ENCODE results near the gene OTOP2.

Gene OTOP2

GRCh38 chr17:74924250-74924948 is at the start of gene OTOP2:
Gene OTOP2 (plus strand): TSS chr17:74924273. CDS start chr17:74924633, 360 bp downstream.
- DNase-seq (ENCODE audit: low read depth) = no peak

GRCh38 chr17:74874615-74875037 is 49.4 kb upstream of the OTOP2 start:
- DNase-seq (ENCODE audit: low read depth) = no peak

DNA sequence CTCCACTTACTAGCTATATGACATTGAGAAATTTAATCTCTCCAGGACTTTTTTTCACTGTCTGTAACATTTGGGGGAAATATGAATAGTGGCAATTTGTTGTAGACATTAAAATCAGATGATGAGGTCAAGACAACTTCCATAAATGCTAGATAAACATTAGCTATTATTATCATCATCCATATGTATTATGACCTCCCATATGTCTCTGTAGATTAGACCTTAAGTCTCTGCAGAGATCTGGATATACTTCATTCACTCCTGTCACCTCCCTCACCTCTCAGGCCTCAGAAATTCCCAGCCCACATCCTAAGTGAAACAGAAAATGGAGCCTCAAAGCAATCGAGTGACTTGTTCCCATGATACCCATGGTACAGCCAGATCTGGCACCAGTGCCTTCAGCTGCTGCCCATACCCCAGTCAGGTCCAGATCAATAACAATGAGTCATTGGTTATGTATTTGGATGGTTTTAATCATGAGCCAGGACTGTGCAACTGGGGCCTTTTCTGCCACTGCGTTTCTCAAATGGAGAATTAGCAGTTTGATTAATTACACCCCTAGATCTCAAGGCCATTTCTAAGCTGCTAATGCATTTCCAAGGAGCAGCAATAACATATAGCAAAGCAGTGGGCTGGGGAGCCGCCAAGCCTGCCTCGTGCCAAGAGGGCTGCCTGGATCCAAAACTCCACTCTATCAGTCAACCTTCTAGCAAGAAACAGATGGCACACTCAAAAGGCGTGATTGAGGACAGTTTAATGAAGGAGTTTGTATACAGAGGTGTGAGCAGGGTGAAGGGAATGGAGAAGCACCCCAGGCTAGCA is 48.7 kb upstream of the OTOP2 start:
- no peak for DNase-seq (ENCODE audit: low read depth)

- no peak for DNase-seq (ENCODE audit: low read depth)
Measured at GRCh38 chr17:74875977-74876593, 48.0 kb upstream of the OTOP2 start.

DNA sequence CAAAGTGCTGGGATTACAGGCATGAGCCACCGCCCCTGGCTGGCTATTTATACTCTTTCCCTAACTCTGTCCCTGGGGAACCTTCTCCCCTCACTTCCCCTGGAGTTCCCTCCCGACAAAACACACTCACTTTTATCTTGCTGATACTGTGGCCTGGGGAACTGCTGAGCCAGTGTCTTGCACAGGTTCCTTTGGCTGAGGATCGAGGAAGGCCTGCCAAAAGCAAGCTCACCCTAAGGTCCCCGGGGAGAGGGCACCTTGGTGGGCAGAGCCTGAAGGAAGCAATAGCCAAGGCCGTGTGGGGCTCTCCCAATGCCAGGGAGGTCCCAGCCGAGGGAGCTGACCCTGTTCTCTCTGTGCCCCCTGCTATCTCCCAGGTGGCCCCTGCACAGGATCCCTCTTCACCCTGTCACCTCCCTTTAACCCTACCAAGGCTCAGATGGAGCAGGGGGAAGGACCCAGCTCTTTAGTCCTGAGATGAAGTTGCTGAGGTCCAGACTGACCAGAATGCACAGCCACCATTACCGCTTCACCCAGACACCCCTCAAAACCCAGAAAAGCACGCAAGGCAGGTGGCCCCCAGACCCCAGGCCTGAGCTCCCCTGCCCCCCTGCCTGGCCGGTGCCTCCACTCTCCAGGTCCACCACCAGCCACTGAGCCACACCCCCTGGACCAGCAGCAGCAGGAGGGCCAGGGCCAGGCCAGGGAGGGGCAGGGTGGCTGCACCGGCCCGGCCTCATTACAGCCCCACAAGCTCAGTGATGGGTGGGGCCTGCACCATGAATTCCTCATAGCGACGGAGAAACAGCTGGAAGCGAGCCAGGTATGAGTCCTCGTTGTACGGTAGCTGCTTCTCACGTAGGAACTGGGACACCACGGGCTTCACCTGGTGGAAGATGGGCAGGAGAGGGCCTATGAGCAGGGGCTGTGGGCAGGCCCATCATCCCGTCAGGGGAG is 46.2 kb upstream of the OTOP2 start:
- no peak for DNase-seq (ENCODE audit: low read depth)

- no peak for DNase-seq (ENCODE audit: low read depth)
Measured at GRCh38 chr17:74878658-74879057, 45.4 kb upstream of the OTOP2 start.

- DNase-seq (ENCODE audit: low read depth) = no peak
Measured at GRCh38 chr17:74879308-74879707, 44.8 kb upstream of the OTOP2 start.

DNA sequence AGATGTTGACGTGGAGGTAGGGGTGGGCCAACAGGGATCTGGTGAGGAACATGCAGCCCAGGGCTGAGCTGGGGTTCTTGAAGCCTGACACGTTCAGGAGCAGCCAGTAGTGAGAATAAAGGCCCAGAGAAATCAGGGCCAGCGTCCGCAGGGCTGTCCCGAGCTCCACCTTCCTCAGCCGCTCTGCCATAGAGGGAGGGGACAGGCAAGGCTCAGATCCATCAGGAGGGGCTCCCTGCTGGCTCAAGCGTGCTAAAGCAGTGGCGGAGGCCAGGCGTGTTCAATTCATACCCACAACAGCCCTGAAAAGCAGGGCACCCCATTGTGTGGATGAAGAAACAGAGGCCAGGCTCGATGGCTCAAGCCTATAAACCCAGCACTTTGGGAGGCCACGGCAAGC is 43.0 kb upstream of the OTOP2 start:
- DNase-seq (ENCODE audit: low read depth) = no peak

- DNase-seq (ENCODE audit: low read depth) = no peak
Measured at GRCh38 chr17:74882517-74883240, 41.4 kb upstream of the OTOP2 start.

DNA sequence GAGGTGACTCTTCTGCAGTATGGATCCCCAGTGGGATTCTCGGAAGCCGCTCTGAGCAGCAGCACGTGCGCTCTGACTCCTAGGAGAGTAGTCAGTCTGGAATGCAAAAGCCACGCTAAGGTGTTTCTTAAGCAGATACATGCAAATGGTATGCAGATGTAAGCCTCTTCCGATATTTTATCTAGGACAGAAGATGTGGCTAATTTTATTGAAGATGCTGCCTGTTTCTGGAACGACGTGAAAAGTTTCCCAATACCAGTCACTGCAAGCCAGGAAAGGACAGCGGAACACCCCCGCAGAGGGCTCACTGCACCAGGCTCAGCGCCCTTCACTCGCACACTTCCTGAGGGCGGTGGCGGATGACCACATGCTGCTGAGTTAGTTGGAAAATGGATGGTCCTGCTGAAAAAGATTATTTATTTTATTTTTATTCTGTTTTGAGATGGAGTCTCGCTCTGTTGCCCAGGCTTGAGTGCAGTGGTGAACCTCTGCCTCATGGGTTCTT is 40.8 kb upstream of the OTOP2 start:
- no peak for DNase-seq (ENCODE audit: low read depth)

DNA sequence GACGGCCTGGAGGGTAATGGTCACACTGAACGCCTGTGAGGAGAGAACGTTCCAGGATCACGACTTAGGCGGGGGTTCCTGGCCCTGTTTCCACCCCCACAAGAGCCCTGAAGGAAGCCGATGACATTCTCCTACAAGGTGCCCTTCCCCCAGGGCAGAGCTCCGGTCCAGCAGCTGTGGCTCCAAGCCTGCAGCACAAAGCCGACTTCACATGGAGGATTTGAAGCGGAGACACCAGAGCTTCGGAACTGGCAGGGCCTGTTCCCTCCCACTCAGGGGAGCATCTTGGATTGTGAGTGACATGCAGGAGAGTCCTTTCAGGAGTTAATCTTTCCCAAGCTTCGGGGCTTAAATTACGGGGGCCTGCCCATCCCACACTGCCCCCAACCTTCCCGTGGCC is 35.6 kb upstream of the OTOP2 start:
- no peak for DNase-seq (ENCODE audit: low read depth)

DNA sequence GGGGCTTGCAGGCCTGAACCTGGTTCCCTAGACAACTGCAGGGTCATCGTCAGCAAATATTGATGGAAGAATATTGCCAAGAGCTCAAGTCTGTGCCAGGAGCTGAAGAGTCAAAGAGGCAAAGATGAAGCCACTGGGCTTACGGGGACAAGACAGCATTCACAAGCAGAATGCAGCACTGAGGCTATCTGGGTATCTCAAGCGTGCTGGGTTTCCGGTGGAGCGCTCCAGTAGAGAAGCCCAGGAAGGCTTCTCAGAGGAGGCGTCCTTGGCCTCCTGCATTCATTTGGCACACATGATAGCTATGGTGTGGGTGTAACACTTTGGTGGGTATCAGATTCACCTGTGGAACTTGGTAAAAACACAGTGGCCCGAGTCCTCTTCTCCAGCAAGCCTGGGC is 33.5 kb upstream of the OTOP2 start:
- DNase-seq (ENCODE audit: low read depth) = no peak

GRCh38 chr17:74892013-74892841 is 31.8 kb upstream of the OTOP2 start:
- no peak for DNase-seq (ENCODE audit: low read depth)

GRCh38 chr17:74892974-74893911 is 30.8 kb upstream of the OTOP2 start, which contains the start of gene FADS6:
Gene FADS6 (minus strand): TSS chr17:74893633. CDS start chr17:74893595, 38 bp downstream.
- DNase-seq (ENCODE audit: low read depth) = no peak

DNA sequence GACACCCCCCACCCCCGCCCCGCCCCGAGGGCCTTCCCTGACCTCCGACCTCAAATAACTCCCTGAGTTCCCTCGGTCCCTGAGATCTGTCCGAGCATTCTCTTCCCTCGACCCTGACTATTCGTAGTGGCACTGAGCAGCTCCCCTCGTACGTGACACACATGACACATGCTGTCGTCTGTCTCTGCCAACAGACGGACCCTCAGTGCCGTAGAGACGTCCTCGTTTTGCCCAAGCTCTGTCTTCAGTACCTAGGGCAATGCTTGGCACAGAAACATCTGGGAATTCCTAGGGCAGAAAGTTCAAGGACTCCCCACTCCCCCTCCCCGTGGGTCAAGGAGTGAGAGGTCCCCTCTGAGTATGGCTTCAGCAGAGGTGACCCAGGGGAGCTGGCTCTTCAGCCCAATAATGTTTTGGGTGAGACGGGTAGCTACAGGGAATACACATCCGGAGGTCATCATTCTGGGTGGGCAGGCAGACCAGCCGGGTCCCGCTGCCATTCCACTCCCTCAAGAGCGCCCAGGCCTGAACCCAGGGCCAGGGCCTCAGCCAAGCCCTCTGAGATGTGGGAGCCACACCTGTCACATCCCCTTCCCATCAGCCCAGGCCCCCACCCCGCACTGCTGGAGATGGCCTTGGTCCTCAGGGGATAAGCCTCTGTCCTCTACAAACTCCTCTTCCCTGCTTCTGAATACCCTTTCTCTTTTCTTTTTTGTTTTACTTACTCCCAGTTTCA is 30.0 kb upstream of the OTOP2 start:
- DNase-seq (ENCODE audit: low read depth) = no peak

DNA sequence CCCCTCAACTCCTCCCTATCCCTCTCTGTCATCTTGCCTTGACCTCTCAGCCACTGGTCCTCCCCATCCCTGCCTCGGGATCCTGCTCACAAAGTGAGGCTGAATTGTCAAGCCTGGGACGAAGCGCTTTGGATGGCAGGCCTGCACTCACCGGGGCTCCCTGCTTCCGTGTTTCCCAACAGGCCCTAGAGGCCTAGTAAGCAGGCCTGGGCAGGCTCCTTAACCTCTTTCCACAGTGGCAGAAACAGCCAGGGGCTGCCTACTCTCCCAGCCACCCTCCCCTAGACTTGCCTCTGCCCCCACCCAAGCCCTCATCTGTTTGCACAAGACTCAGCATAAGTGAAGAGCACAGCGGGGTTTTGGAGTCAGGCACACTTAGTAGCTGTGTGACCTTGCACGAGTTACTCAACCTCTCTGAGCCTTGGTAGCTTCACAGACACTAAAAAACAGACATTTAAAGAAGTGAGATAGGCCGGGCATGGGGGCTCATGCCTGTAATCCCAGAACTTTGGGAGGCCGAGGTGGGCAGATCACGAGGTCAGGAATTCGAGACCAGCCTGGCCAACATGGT is 25.6 kb upstream of the OTOP2 start:
- DNase-seq (ENCODE audit: low read depth) = no peak

DNA sequence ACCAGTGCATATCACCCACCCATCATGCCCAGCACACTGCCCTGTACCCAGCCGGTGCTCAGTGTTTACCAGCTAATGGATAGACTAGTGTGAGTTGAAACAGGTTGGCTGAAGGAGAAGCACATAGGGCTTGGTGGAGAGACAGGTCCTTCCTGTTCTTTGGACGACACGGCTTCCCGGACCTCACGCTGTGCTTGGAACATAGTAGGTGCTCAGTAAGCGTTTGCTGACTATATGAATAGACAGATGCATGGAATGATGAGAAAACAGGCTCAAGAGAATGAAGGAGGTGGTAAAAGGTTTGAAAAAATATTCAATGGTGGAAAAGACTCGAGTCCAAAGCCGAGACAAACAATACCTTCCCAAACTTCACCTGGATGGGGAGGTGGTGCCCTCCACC is 23.9 kb upstream of the OTOP2 start:
- DNase-seq (ENCODE audit: low read depth) = no peak

Measured in activated T-cell treated with anti-CD3 and anti-CD28 coated beads for 48 hours (primary cell).